ENCODE results near the gene TNRC6C.

- TF ChIP-seq POLR2A (IDR thresholded peaks at IDR 0.05; ENCODE audit: low read length) (no peak), GATA1 (IDR thresholded peaks at IDR 0.05; ENCODE audit: low read depth, low read length) (no peak)
These were observed 95.4 kb downstream of the TNRC6C start for GRCh38 chr17:78053777-78054468.

Measured in erythroblast (primary cell).